Thyroid gland (tissue), 4 donors: ENCODE data around the gene CGA.

ENCODE experiments used
- CTCF ChIP-seq, 6 experiments: fragments of 200-600 bp in 3 of 6; fragments of 450-650 bp in 3 of 6; sonication (generic) in 3 of 6; IDR thresholded peaks; one replicate each; pipeline ENCODE4 v1.5.1; 2016 to 2019; ENCODE audit warnings: antibody characterized with exemption in 6 of 6, mild to moderate bottlenecking in 2 of 6, inconsistent platforms in 1 of 6, moderate library complexity in 1 of 6
- POLR2A ChIP-seq, 2 donors: fragments of 450-650 bp; IDR thresholded peaks; one replicate each; pipeline ENCODE4 v1.6.1; 2017; ENCODE audit warnings: antibody characterized with exemption in 2 of 2, mild to moderate bottlenecking in 2 of 2, moderate library complexity in 1 of 2

DNA sequence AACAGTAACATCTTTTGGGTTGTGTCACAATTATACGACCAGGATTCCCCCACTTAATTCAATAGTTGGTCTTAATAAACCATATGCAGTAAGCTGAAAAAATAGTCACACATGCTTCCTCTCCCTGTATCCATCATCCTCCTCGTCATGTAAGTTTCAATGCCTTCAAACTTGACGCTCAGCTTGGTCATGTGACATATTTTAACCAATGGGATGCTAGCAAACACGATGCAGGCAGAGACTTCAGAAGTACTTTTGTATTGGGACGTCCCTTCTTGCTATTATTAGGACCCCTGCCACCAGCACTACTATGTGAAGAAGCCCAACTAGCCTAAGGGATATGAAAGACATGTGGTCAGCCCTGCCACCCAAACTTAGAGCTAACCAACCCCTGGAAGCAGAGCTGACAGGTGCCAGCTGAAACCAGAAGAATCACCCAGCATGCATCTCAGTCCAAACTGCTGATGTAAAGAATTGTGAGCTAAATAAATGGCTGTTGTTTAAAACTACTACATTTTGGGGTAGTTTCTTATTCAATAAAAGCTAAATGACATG lies 49.3 kb downstream of the CGA start:
- TF ChIP-seq CTCF (IDR thresholded peaks at IDR 0.05) (no peak), POLR2A (IDR thresholded peaks at IDR 0.05) (no peak)
